GM19240 (cell line): Measurements from ENCODE around the gene FLOT2.
"Not testable (repeated sequence)": the region's sequence is repeated elsewhere in the genome, so short reads cannot be mapped to it uniquely, and the experiment has no call there.

Experiments
- DNase-seq: peaks from one replicate; pipeline ENCODE4 v3.0.0; 2011; ENCODE audit warnings: low spot score; ENCODE audit not compliant: insufficient read length

Gene FLOT2, protein sequence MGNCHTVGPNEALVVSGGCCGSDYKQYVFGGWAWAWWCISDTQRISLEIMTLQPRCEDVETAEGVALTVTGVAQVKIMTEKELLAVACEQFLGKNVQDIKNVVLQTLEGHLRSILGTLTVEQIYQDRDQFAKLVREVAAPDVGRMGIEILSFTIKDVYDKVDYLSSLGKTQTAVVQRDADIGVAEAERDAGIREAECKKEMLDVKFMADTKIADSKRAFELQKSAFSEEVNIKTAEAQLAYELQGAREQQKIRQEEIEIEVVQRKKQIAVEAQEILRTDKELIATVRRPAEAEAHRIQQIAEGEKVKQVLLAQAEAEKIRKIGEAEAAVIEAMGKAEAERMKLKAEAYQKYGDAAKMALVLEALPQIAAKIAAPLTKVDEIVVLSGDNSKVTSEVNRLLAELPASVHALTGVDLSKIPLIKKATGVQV

DNA sequence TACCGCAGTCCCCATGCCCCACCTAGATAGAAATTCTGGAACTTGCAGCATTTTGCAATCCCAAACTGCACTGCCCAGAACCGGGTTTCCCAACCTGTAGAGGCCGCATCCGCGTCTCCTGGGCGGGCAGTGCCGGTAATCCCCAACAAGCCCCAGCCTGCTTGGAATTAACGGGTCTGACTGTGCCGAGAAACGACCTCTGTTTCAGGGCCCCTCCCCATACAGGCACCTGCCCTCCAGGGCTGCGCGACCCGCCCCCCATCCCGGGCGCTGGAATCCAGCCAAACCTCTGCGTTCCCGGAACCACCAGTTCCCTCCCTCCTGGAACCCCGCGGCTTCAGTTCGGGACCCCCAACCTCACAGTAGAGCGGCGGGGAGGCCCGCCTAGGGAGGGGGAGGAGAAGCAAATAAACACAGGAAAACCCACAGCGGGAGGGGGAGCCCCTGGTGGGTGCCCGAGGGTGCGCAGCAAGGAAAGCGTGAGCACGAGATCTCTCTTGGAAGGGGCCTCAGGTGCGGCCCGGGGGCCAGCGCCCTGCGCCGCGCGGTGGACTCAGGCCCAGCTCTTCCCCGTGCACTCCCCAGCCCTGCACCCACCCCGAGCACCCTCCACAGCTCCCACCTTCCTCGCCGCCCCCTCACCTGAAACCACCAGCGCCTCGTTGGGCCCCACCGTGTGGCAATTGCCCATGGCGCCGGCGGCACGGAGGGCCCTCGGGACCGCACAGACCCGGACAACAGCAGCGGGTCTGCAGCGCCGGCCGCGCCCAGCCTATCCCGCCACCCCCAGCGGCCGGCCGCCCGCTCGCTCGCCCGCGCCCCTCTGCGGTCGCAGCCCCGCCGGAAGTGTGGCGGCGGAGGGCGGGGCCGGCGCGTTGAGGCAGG, at the start of gene FLOT2:
Gene FLOT2 (minus strand): TSS at position 850 of the 885 bp plus-strand sequence. CDS start 159 bp downstream, at position 691.
- DNase-seq, result no peak

DNA sequence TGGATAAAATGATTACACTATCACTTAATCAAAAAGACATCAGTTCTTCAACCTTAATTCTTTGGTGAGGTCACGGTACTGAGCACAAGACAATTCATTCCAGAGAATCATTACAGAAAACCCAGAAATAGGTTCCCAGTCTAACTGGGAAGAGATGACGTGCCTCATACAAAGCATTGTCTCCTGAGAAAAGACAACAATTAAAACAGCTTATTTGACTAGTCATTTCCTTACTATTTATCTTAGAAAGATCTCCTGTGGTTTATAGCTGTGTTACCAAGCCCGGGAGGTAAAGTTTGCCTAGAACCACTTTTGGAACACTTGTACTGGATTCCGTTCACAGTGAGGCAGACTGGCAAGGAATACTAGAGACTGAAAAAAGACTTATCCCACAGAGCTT, 48.7 kb upstream of the FLOT2 start:
- DNase-seq, result no peak

DNA sequence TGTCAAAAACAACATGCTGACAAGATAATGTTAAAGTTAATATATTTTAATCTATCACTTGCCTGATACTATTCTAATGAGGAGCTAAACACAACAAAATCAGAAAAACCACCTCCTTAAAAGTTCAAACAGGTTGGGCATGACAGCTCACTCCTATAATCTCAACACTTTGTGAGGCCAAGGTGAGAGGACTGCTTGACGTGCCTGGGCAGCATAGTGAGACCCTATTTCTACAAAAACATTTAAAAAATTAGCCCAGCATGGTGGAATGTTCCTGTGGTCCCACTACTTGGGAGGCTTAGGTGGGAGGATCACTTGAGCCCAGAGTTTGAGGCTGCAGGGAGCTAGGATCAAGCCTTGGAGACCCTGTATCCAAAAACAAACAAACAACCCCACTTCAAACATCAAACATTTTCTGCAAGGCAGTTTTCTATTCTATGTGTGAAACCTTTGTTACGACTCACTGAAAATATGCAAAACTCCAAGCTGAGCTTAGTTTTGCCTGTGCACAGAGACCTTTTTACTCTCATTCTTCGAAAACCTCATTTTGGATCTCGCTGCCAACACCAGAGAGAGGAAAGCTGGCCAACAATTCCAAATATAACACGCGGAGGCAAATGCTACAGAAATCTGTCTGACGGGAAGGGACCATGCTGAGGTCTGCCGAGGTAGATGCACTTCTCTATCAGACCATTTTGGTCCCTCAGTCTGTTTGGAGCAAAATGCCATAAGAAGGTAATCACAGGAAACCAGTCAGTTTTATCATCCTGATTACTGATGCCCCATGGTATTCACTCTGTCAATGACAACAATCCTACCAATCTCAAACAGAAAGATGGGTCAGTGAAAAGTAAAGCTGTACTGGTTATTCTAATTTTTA, 47.6 kb upstream of the FLOT2 start:
- no peak for DNase-seq

DNA sequence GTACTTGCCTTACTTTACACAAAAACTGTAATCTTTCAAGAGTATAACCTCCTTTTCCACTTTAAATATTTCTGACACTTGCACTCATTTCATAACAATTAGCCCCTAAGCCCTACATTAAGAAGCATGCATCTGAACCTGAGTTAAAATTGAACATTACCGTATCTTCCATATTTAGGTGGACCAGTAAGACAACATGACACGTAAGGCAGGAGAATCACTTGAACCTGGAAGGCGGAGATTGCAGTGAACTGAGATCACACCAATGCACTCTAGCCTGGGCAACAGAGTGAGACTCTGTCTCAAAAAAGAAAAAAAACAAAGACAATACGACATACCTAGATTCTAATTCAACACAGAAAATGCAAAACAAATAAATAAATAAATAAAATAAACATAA, 46.8 kb upstream of the FLOT2 start:
- no peak for DNase-seq

DNA sequence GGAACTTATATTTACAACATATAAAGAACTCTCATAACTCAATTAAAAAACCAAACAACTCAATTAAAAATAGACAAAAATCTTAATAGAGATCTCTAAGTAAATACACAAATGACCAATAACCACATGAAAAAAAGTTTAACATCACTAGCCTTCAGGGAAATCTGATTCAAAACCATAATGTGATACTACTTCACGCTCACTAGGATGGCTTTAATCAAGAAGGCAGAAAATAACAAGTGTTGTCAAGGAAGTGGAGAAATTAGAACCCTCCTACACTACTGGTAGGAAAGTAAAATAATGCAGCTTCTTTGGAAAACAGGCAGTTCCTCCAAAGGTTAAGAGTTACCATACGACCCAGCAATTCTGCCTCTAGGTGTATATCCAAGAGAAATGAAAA, 45.4 kb upstream of the FLOT2 start:
- no peak for DNase-seq

DNA sequence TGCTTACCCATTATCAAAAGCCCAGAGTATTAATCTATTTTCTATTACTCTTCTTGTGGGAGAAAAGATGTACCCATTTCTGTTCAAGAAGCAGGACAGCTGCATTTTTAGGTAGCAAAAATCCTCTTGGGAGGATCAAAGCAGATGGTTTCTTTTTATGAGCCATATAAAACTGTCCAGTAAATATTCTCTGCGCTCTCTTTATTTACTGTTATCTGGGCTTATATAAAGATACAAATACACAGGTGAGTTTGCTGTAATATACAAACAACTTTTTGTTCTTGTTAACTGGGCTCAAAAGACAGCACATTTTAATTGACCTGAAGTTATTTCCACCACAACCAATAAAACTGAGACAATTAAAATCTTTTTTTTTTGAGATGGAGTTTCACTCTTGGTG, 43.7 kb upstream of the FLOT2 start:
- DNase-seq, result no peak

DNA sequence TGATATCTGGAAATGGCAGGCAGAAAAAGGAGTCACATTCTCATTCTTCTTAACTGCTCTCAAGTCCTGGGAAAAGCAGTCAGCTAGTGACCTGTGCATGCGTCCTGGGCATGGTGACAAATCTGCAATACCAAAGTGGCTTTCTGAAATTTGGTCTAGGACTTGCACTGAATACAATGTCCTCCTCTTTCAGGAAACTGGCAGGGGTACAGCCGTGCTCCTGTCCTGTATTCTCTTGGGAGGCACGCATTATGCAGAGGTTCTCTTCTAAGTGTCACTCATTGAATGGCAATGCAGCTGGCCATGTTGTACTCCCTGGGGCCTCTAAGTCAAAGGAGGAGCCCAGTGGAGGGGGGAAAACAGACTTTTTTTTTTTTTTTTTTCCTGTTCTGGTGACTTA, 43.1 kb upstream of the FLOT2 start:
- DNase-seq, result no peak

DNA sequence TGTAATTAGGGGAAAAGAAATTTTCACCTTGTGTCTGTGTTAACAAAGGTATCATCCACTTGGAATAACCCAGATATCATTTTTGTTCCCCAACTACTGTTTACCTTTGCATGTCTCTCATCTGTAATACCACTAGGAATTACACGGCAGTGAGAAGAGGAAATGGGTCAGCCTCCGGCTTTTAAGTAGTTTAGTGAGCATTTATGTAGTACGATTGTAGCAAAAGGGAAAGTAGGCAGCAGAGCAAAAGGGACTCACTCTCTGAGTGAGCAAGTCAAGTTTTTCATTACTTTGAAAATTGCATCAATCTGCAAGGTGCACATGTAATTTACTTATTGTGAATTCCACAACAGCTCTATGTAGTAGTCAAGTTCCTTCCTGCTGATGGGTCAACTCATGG, 42.6 kb upstream of the FLOT2 start:
- no peak for DNase-seq

DNA sequence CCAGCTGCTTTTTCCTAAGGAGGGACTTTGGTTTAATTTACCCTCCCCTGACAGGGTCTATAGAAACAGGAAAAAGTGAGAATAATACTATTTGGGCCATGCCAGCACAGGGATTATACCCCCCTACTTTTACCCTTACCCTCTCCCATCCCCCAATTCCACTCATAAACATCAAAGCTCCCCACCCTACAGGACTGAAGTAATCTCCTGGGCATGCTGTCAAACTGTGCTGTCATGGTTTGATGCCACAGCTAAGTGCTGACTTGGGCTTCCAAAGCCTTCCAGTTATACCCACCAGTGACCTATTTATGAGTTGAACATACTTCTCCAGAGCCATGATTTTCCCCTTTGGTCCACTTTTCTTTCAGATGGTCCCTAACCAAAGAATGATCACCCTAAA, 41.0 kb upstream of the FLOT2 start:
- DNase-seq, result no peak

DNA sequence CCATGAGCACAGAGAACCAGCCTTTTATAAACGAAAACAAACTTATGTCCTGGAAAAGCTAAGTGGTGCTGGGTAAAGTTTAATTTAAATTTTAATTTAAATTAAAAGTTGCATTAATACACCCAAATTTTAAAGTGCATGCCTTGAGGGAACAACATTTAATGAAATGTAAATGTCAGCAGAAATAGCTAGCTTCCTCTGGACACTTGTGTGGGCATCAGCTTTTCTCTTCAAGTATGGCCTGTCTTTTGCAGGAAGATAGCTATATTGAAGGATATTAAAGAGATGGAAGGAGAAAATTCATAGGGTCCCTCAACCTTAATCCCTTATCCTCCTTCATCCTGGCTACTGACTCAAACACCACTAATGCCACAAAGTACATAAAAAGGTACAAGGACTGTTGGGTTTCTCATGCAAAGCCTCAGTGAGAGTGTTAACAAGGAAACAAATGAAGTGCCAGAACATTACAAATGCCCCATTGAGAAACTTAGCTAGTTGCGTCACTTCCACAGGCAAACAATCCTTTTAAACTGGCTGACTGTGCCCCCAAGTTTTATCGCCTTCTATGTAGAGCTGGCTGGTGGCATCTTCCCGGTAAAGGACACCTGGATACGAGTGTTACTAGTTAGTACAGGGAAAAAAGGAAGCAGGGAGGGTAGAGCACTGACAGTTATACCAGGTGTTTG, 39.7 kb upstream of the FLOT2 start:
- DNase-seq, result no peak

DNA sequence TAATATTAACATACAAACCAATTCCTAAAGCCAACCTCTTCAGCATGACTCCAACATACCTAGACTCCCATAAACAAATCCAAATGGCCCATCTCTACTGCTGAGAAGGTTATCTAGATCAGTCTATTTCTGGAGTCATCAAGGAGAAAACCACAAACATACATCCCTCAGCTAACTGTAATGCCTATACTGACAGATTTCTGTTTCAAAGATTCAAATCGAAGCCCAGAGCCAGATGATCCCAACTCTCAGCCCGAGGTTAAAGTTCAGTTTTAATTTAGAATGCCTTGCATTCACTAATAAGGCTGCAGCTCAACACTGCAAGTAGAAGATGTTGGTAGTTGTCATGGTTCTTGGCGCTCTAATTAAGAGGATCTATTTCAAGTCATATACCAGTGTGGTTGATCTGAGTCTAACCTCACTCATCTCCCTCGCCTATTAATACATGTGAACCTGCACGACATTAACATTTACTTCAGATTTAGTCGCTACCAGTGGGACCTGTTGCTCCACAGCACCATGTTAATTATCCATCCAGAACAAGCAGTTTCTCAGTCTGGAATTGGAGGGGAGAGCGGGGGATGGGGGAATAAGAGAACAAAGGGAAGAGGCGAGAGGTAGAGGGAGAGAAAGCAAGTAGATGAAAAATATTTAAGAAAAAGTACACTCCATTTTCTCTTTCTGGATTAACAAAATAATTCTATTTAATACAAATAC, 38.4 kb upstream of the FLOT2 start:
- DNase-seq, result no peak

DNA sequence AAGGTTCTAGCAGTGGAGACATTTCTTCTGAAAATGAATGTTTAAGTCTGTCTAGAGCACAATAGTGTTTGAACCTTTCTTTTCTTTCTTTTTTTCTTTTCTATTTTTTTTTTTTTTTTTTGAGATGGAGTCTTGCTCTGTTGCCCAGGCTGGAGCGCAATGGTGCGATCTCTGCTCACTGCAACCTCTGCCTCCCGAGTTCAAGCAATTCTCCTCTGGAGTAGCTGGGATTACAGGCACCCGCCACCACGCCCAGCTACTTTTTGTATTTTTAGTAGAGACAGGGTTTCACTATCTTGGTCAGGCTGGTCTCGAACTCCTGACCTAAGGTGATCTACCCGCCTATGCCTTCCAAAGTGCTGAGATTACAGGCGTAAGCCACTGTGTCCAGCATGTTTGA, 37.0 kb upstream of the FLOT2 start:
- not testable (repeated sequence) for DNase-seq

DNA sequence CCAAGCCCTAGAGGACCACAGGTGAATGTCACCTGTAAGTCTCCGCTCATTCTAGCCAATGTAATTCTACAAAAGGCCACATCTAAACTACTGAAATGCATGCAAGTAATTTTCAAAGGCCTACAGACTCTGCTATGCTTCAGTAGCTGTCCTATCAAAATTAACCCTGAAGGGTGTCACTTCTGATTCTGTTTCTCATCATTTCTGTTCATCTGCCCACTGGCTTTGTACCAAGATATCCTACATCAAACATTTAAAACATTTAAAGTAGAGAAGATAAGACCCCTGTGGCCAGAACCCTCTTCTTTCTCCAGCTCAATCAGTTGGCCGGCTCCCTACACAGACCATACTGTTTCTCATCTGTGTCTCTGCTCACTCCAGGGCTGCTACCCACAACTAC, 32.3 kb upstream of the FLOT2 start:
- DNase-seq, result no peak

DNA sequence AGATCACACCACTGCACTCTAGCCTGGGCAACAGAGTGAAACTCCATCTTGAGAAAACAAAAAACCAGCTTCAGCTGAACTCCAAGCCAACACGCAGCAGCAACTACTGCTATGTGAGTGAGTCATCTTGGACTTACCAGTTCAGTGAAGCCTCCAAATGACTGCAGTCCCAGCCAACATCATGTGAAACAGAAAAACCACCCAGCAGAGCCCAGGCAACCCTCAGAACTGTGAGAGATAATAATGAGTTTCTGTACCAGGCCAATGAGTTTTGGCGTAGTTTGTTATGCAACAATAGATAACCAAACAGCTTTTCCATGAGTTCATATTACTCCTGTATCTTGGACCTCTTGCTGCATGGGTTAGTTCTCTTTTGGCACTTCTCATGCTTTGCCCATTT, 30.5 kb upstream of the FLOT2 start:
- no peak for DNase-seq

DNA sequence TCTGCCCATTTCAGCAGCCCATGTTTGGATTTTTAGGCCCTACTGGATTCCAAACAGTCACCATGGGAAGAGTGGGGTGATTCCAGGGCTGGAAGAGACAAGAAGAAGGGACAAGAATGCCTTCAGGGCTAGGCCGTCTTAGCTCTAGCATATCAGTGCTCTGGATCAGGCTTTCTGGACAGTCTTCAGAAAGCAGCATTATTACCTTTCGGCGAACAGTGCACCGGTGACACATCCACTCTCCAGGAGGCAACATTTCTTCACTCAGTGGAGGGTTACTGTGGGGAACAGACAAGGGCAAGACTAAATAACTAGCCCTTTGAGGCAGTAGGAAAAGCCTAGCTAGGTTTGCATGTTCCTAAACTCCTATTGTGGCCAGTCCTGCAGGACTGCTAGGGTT, 29.3 kb upstream of the FLOT2 start:
- DNase-seq, result no peak

DNA sequence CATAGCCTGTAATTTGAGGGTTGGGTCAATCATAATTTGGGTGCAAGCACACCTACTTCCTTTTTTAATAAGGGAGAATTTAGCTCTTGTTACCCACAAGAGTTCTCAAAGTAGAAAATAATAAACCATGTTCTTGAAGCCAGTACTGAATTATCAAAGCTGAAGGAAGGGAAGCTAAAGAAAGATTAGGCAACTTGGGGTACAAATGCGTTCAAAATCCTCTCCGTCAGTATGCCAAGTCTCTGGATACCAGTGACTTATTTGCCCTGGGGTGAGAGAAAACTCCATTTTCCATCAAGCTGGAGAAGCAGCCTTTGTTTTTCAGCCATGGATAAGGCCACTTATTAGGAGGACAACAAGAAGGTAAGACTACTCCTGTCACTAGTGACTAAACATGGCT, 28.8 kb upstream of the FLOT2 start:
- no peak for DNase-seq

DNA sequence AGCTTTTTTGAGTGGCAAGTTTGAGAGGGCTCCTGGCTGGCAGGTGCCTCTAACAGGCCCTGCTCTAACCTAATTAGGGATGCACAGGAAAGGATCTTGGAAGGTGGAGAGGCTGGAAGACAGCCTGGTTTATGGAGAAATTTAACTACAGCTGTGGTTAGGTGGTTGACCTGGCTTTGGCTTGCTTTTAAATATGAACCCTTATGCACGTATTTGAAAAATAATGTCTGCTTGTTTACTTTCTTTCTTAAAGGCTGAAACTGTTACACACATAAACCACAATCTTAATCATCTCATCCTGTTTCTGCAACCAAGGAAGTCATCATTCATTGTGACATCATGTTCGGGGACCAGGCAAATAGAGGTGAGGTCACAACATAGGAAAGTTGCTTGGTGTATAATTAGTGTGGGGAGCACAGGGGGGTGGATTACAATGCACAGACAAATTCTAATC, 28.4 kb upstream of the FLOT2 start:
- no peak for DNase-seq

DNA sequence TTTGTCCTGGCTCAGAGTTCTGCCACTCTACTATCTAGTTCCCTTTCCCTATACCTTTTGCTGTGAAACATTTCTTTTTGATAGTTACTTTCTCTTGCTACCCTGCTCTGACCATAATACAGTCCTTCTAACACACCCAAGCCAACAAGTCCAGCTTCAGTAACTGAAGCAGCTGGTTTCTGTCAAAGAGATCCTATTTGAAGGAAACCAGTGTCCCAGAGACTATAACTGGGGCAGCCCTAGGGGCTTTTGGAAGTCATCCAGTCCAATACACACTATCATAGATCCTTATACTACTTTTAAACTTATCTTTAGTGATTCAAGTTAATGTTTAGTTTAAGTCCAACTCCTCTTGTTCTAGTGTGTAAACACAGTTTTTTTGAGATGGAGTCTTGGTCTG, 22.7 kb upstream of the FLOT2 start:
- no peak for DNase-seq

DNA sequence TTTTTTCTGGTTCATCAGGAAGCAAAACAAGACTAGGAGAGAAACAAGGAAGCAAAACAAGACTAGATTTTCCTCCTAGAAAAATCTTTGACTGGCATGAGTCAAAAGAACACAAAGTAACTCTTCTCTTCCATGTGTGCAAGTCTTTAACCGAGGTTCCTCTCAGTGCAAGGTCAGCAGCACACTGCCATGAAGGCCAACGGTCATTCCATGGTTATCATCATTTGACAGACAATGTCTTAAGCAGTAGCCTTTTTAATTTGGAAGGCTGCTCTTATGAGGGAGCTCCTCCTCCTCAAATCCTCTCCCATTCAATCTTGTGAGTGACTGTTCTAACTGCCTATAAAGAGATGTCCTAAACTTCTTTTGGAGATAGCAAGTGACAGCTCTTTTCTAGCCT, 20.8 kb upstream of the FLOT2 start:
- no peak for DNase-seq

DNA sequence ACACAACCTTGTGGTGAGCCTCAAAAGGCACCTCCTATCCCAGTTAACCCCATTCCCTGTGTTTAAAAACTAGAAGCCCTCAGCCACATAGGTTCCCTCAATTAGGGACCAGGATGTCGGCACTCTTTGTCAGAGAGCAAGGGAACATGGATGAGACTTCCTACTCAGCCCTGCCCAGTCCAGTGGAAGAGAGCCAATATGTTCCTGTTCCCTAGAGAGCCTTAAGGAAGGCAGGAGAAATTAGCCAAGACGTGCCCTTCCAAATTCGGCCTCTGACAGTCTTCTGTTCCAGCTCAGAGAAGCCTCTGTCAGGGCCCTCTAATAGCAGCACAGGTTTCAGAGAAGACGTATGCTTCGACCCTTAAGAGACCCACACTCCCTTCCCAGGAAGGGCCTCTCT, 19.9 kb upstream of the FLOT2 start:
- no peak for DNase-seq
